ENCODE data around the gene TLE6.
"Not testable (repeated sequence)": the region's sequence is repeated elsewhere in the genome, so short reads cannot be mapped to it uniquely, and the experiment has no call there.

Gene TLE6

GRCh38 chr19:2989236-2989946 lies 12.0 kb downstream of the TLE6 start:
- no peaks in the 10 kb centered on the region for H3K36me3 Mint-ChIP-seq (ENCODE audit: low read depth)
- DNase-seq: no peak
- H3K4me3 Mint-ChIP-seq: no peak overlapping the region
- no peak overlapping the region for H3K27ac Mint-ChIP-seq
- peaks cover 12% of the 10 kb centered on the region for H3K4me1 Mint-ChIP-seq
- no peaks in the 10 kb centered on the region for H3K9me3 Mint-ChIP-seq
- no peak for TF ChIP-seq CTCF (IDR thresholded peaks at IDR 0.05)
- peaks cover 97% of the 10 kb centered on the region for H3K27me3 Mint-ChIP-seq (ENCODE audit: low read depth, poor library complexity)

GRCh38 chr19:2992333-2992732 lies 15.0 kb downstream of the TLE6 start:
- H3K9me3 Mint-ChIP-seq; H3K27ac Mint-ChIP-seq; H3K4me3 Mint-ChIP-seq; DNase-seq; H3K4me1 Mint-ChIP-seq; H3K36me3 Mint-ChIP-seq (ENCODE audit: low read depth): not testable (repeated sequence)
- H3K27me3 Mint-ChIP-seq (ENCODE audit: low read depth, poor library complexity): peaks cover 97% of the 10 kb centered on the region

GRCh38 chr19:2992958-2993357 lies 15.6 kb downstream of the TLE6 start:
- H3K27ac Mint-ChIP-seq: no peak overlapping the region
- H3K27me3 Mint-ChIP-seq (ENCODE audit: low read depth, poor library complexity): peaks cover 97% of the 10 kb centered on the region
- H3K9me3 Mint-ChIP-seq: peaks cover 3% of the 10 kb centered on the region
- DNase-seq: no peak
- TF ChIP-seq CTCF (IDR thresholded peaks at IDR 0.05): no peak
- no peak overlapping the region for H3K4me3 Mint-ChIP-seq
- no peaks in the 10 kb centered on the region for H3K4me1 Mint-ChIP-seq
- no peaks in the 10 kb centered on the region for H3K36me3 Mint-ChIP-seq (ENCODE audit: low read depth)

GRCh38 chr19:2993579-2993978 lies 16.2 kb downstream of the TLE6 start:
- Mint-ChIP-seq H3K27ac (no peak overlapping the region), H3K4me3 (no peak overlapping the region), H3K36me3 (ENCODE audit: low read depth) (no peaks in the 10 kb centered on the region), H3K9me3 (peaks cover 3% of the 10 kb centered on the region), H3K4me1 (no peaks in the 10 kb centered on the region), H3K27me3 (ENCODE audit: low read depth, poor library complexity) (peaks cover 93% of the 10 kb centered on the region)
- DNase-seq: no peak
- no peak for TF ChIP-seq CTCF (IDR thresholded peaks at IDR 0.05)

- H3K9me3 Mint-ChIP-seq: peaks cover 10% of the 10 kb centered on the region
- H3K27ac Mint-ChIP-seq: no peak overlapping the region
- no peak overlapping the region for H3K4me3 Mint-ChIP-seq
- no peak for TF ChIP-seq CTCF (IDR thresholded peaks at IDR 0.05)
- no peaks in the 10 kb centered on the region for H3K36me3 Mint-ChIP-seq (ENCODE audit: low read depth)
- no peak for DNase-seq
- peaks cover 93% of the 10 kb centered on the region for H3K27me3 Mint-ChIP-seq (ENCODE audit: low read depth, poor library complexity)
- no peaks in the 10 kb centered on the region for H3K4me1 Mint-ChIP-seq
These were observed 17.3 kb downstream of the TLE6 start for GRCh38 chr19:2994588-2995131.

GRCh38 chr19:2997720-2998119 lies 20.4 kb downstream of the TLE6 start:
- Mint-ChIP-seq H3K27me3 (ENCODE audit: low read depth, poor library complexity) (peaks cover 78% of the 10 kb centered on the region), H3K36me3 (ENCODE audit: low read depth) (no peaks in the 10 kb centered on the region), H3K27ac (no peak overlapping the region), H3K4me3 (no peak overlapping the region), H3K4me1 (no peaks in the 10 kb centered on the region), H3K9me3 (peaks cover 10% of the 10 kb centered on the region)
- TF ChIP-seq CTCF (IDR thresholded peaks at IDR 0.05): no peak
- no peak for DNase-seq

Measured in nephron progenitor cell (in vitro differentiated cells).